H9 (cell line): Measurements from ENCODE around the gene UPP1. TPM values are rescaled to one million over a fixed set of nuclear protein-coding genes. Genes with fewer than 3 reads are reported as not detected.

Experiments
- DNase-seq: peaks from one replicate; pipeline ENCODE4 v3.0.0-alpha.2; 2017
- H2AFZ ChIP-seq: one replicate; pipeline ENCODE4 v1.6.1; 2013; ENCODE audit warnings: mild to moderate bottlenecking, low read length, control low read depth, moderate library complexity
- H2AK5ac ChIP-seq: 2 replicates; pipeline ENCODE4 v1.6.1; 2013; ENCODE audit warnings: low read length, control low read depth, mixed read lengths; ENCODE audit not compliant: insufficient read length
- H2BK120ac ChIP-seq: one replicate; pipeline ENCODE4 v1.6.1; 2013; ENCODE audit warnings: low read depth, mild to moderate bottlenecking, low read length, control low read depth, inconsistent platforms; ENCODE audit not compliant: poor library complexity, severe bottlenecking
- H2BK12ac ChIP-seq: 2 replicates; pipeline ENCODE4 v1.6.1; 2013; ENCODE audit warnings: low read length, control low read depth, mixed read lengths, low read depth; ENCODE audit not compliant: insufficient read length
- H2BK15ac ChIP-seq: 2 replicates; pipeline ENCODE4 v1.6.1; 2013; ENCODE audit warnings: low read depth, low read length, control low read depth
- H2BK20ac ChIP-seq: one replicate; pipeline ENCODE4 v1.6.1; 2013; ENCODE audit warnings: low read depth, mild to moderate bottlenecking, low read length, control low read depth, inconsistent platforms; ENCODE audit not compliant: poor library complexity, severe bottlenecking
- H2BK5ac ChIP-seq: 2 replicates; pipeline ENCODE4 v1.6.1; 2013; ENCODE audit warnings: low read length, control low read depth, mixed read lengths; ENCODE audit not compliant: insufficient read length
- H3K14ac ChIP-seq: 2 replicates; pipeline ENCODE4 v1.6.1; 2013; ENCODE audit warnings: low read length, control low read depth; ENCODE audit not compliant: insufficient read depth
- H3K18ac ChIP-seq: 2 replicates; pipeline ENCODE4 v1.6.1; 2013; ENCODE audit warnings: low read depth, mild to moderate bottlenecking, mixed read lengths, low read length, control low read depth; ENCODE audit not compliant: insufficient read length
- H3K23ac ChIP-seq: 2 replicates; pipeline ENCODE4 v1.6.1; 2013; ENCODE audit warnings: low read length, control low read depth, mixed read lengths, low read depth; ENCODE audit not compliant: insufficient read length
- H3K23me2 ChIP-seq: 2 replicates; pipeline ENCODE4 v1.6.1; 2013; ENCODE audit warnings: low read depth, mild to moderate bottlenecking, mixed read lengths, low read length, control low read depth; ENCODE audit not compliant: insufficient read length, poor library complexity, severe bottlenecking
- H3K27ac ChIP-seq: 2 replicates; pipeline ENCODE4 v1.5.1; 2013; ENCODE audit warnings: low read length, control low read depth, mixed read lengths, low read depth; ENCODE audit not compliant: insufficient read length
- H3K27me3 ChIP-seq: 2 replicates; pipeline ENCODE4 v1.6.1; 2013; ENCODE audit warnings: low read length, control low read depth, inconsistent platforms; ENCODE audit not compliant: insufficient read depth
- H3K4ac ChIP-seq: 2 replicates; pipeline ENCODE4 v1.6.1; 2013; ENCODE audit warnings: low read depth, mild to moderate bottlenecking, control low read depth, inconsistent platforms, low read length, moderate library complexity
- H3K4me1 ChIP-seq: 2 replicates; pipeline ENCODE4 v1.6.1; 2013; ENCODE audit warnings: low read length, control low read depth, inconsistent platforms; ENCODE audit not compliant: insufficient read depth
- H3K4me2 ChIP-seq: 2 replicates; pipeline ENCODE4 v1.6.1; 2013; ENCODE audit warnings: low read length, control low read depth, mixed read lengths; ENCODE audit not compliant: insufficient read length, insufficient read depth
- H3K56ac ChIP-seq: 2 replicates; pipeline ENCODE4 v1.6.1; 2013; ENCODE audit warnings: low read depth, mild to moderate bottlenecking, mixed read lengths, low read length, control low read depth; ENCODE audit not compliant: insufficient read length
- H3K79me1 ChIP-seq: 2 replicates; pipeline ENCODE4 v1.6.1; 2013; ENCODE audit warnings: low read depth, mild to moderate bottlenecking, moderate library complexity, low read length, control low read depth, inconsistent platforms; ENCODE audit not compliant: insufficient read depth, poor library complexity, severe bottlenecking
- H3K79me2 ChIP-seq: 2 replicates; pipeline ENCODE4 v1.6.1; 2013; ENCODE audit warnings: low read length, control low read depth, inconsistent platforms; ENCODE audit not compliant: insufficient read depth
- H3K9ac ChIP-seq: 2 replicates; pipeline ENCODE4 v1.6.1; 2013; ENCODE audit warnings: low read length, control low read depth, mixed read lengths; ENCODE audit not compliant: insufficient read length; ENCODE audit errors: extremely low read depth
- H3K9me3 ChIP-seq: one replicate; pipeline ENCODE4 v1.6.1; 2013; ENCODE audit warnings: low read depth, low read length, inconsistent platforms; ENCODE audit not compliant: control insufficient read depth
- H3T11ph ChIP-seq: one replicate; pipeline ENCODE4 v1.6.1; 2013; ENCODE audit warnings: mild to moderate bottlenecking, low read length, control low read depth, inconsistent platforms
- H4K20me1 ChIP-seq: one replicate; pipeline ENCODE4 v1.6.1; 2013; ENCODE audit not compliant: control insufficient read depth, insufficient read length, insufficient read depth
- H4K5ac ChIP-seq: 2 replicates; pipeline ENCODE4 v1.6.1; 2013; ENCODE audit warnings: low read depth, mild to moderate bottlenecking, mixed read lengths, low read length, control low read depth; ENCODE audit not compliant: insufficient read length
- H4K8ac ChIP-seq: replicated peaks from 2 replicates; pipeline ENCODE4 v1.6.1; 2013; ENCODE audit warnings: low read length, control low read depth, mixed read lengths, low read depth; ENCODE audit not compliant: insufficient read length
- H4K91ac ChIP-seq: 2 replicates; pipeline ENCODE4 v1.6.1; 2013; ENCODE audit warnings: low read depth, mild to moderate bottlenecking, moderate library complexity, mixed read lengths, low read length, control low read depth; ENCODE audit not compliant: insufficient read length
- H3K27ac Mint-ChIP-seq, 3 experiments: 2 replicates in 2 of 3; 3 replicates in 1 of 3; pipeline ENCODE4 v1.8.0; 2020 to 2021; ENCODE audit warnings: mixed read lengths in 3 of 3, mild to moderate bottlenecking in 1 of 3, moderate library complexity in 1 of 3
- H3K27me3 Mint-ChIP-seq: 2 replicates; pipeline ENCODE4 v1.8.0; 2021; ENCODE audit warnings: low read depth, mild to moderate bottlenecking, moderate library complexity, mixed read lengths
- H3K36me3 Mint-ChIP-seq, 3 experiments: 2 replicates in 2 of 3; 3 replicates in 1 of 3; pipeline ENCODE4 v1.8.0; 2020 to 2021; ENCODE audit warnings: low read depth in 3 of 3, mixed read lengths in 3 of 3; ENCODE audit not compliant: insufficient read depth in 1 of 3
- H3K4me1 Mint-ChIP-seq, 2 experiments: 2 replicates each; pipeline ENCODE4 v1.8.0; 2020; ENCODE audit warnings: mixed read lengths in 2 of 2
- H3K4me3 Mint-ChIP-seq, 2 experiments: 2 replicates in 1 of 2; 3 replicates in 1 of 2; pipeline ENCODE4 v1.8.0; 2020 to 2021; ENCODE audit warnings: mild to moderate bottlenecking in 2 of 2, mixed read lengths in 2 of 2, moderate library complexity in 1 of 2
- H3K9me3 Mint-ChIP-seq, 2 experiments: 2 replicates in 1 of 2; 3 replicates in 1 of 2; pipeline ENCODE4 v1.8.0; 2020; ENCODE audit warnings: mild to moderate bottlenecking in 2 of 2, mixed read lengths in 2 of 2, moderate library complexity in 1 of 2
- CTCF ChIP-seq: fragments of 200-600 bp; sonication (generic); conservative IDR thresholded peaks from 3 replicates; pipeline ENCODE4 v1.8.0; 2021; ENCODE audit warnings: antibody characterized with exemption, mild to moderate bottlenecking
- WGBS: extraction: QIAGEN DNeasy Blood & Tissue Kit; methylation state at CpG from one replicate; pipeline ENCODE4 v1.1.7; 2013; ENCODE audit warnings: missing lambda C conversion rate, low lambda C conversion rate, mixed read lengths; ENCODE audit not compliant: insufficient read length; ENCODE audit errors: extremely low coverage; 5-methylcytosine and 5-hydroxymethylcytosine counted together
- total RNA-seq: library from RNA; stranded (reverse); gene quantifications from 2 replicates; pipeline ENCODE4 v1.2.1, GENCODE V29; 2021

UPP1 gene
- total RNA-seq, 1 experiment from 2014 or later: 34.2 TPM

- Histone ChIP-seq H4K8ac (no peak overlapping the region), H2AFZ (no peak overlapping the region), H3K4me1 (no peaks in the 10 kb centered on the region; the same call in 1 of the 2 replicates), H3K4me2 (no peak overlapping the region), H3K9me3 (no peaks in the 10 kb centered on the region), H4K5ac (no peak overlapping the region), H4K20me1 (no peaks in the 10 kb centered on the region), H2BK120ac (no peak overlapping the region), H3K4ac (no peak overlapping the region), H3K14ac (no peak overlapping the region), H2BK20ac (no peak overlapping the region), H2AK5ac (no peak overlapping the region), H3K79me2 (no peaks in the 10 kb centered on the region), H3T11ph (no peak overlapping the region), H2BK5ac (no peak overlapping the region), H3K27me3 (no peaks in the 10 kb centered on the region), H3K23ac (no peak overlapping the region), H3K23me2 (no peaks in the 10 kb centered on the region), H4K91ac (no peak overlapping the region), H3K18ac (no peak overlapping the region), H2BK15ac (no peak overlapping the region), H3K9ac (no peak overlapping the region), H3K56ac (no peak overlapping the region), H3K27ac (no peak overlapping the region), H3K79me1 (no peaks in the 10 kb centered on the region), H2BK12ac (no peak overlapping the region)
- Mint-ChIP-seq H3K27me3 (no peaks in the 10 kb centered on the region), H3K27ac (no peak overlapping the region; a peak in 1 of 7 replicates), H3K4me1 (peaks cover 1 to 6% of the 10 kb centered on the region in 2 experiments; a peak in 3 of 4 replicates), H3K36me3 (peaks cover 0 to 13% (median 0%) of the 10 kb centered on the region in 3 experiments; a peak in 2 of 7 replicates), H3K4me3 (no peak overlapping the region), H3K9me3 (no peaks in the 10 kb centered on the region; a peak in 2 of 5 replicates)
- WGBS: no CpG with 5 or more reads among the region's 1 CpG
- DNase-seq: no peak
- no peak for TF ChIP-seq CTCF
Observed at GRCh38 chr7:48077423-48077822, 11.6 kb upstream of the UPP1 start.
